ENCODE data around the gene SLC17A8.

SLC17A8 gene

DNA sequence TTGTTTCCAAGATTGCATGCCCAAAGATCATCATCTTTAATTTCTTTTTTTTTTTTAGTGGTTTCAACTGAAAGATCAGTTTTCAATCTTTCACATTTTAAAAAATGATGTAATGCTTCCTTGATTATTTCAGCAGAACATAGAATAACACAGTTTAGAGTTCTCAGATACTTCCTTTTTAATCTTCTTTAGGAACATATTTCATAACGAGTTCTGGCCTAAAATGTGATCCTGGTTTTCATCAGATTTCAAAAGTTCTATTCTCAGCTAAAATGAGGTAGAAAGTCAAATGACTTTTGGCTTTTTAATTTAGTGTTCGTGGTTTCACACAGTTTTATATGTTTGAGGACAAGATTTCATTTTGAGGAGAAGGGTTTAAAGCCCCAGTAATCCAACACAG lies 76.8 kb downstream of the SLC17A8 start:
- peak; percentile 30 for DNase-seq

DNA sequence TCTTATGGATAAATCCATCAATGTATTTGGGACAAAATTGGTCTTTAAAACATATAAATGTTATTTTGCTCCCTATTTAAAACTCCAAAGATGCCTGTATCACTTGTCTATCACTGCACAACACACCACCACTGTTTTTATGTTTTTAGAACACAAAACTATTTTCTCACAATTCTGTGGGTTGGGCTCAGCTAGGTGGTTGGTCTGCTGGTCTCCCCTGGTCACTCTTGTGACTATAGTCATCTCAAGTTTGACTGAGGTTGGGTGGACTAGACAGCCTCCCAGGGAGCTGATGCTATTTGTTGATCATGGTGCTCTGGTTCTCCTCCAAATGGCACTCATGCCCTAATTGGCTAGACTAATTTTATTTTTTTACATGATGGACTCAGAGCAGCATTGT lies 77.3 kb downstream of the SLC17A8 start:
- DNase-seq = no peak

DNA sequence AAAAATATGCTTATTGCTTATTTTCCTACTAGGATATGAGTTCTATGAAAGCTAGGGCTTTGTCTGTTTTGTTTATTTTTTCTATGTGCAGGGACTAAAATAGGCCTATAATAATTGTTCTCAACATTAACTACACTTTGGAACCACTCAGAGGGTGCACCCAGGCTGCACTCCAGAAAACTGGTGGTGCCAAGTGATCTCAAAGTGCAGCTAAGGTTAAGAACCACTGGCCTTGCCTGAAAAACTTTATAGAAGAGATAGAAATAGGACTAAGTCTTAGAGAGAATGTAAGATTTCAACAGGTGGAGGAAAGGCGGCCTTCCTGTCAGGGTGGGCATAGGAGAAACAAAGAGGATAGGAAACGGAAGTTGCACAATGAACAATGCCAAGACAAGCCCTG lies 79.1 kb downstream of the SLC17A8 start:
- peak; percentile 18 for DNase-seq

DNA sequence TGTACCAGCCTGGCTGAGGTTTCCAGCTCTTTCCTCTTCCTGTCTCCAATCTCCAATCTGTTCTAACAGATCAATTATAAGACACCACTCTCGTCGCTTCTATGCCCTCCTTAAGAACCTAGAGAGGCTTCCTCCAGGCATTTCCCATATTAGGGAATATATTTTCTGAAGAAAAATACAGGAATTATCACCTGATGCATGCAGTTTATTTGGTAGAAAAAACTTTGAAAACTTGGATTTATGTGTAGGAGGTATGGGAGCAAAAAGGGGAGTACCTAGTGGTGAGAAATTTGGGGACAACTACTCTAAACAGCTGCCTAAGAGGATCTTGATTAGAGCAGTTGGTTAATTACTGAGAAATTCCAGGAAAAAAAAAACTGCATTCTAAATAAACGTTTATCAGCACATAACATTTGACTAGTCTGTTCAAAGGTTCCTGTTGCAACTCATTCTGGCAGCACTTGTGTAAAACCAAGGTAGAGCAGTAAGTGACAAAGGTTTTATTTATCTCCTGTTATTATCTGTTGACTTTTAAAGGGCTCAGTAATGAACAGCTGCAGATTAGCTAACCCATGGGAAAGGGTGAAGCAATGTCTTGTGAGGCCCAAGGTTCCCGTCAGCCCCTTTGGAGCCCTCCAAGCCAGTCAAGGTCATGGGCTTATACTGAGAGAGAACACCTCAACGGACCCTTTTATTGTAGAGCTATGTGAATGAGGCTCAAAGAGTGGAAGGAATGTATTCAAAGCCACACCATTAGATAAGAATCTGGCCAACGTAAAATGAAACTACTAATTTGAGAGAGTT lies 80.4 kb downstream of the SLC17A8 start:
- peak; percentile 85 for DNase-seq

DNA sequence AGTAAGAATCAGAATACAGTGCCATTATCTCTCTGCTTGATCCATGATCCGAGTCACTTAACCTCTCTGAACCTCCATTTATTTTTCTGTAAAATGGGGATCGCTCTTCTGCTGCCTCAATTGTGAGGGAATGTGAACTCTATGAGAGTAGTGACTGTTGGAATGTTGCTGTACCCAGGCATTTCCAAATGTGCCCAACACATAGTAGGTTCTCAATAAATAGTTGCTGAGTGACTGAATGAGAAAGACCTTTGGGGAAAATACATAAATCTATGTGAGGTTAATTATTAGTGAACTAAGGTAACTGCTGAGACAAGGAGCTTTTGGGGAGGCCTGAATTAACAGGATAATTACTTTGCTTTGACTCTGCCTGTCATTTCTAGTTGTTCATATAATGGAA lies 82.9 kb downstream of the SLC17A8 start:
- no peak for DNase-seq

DNA sequence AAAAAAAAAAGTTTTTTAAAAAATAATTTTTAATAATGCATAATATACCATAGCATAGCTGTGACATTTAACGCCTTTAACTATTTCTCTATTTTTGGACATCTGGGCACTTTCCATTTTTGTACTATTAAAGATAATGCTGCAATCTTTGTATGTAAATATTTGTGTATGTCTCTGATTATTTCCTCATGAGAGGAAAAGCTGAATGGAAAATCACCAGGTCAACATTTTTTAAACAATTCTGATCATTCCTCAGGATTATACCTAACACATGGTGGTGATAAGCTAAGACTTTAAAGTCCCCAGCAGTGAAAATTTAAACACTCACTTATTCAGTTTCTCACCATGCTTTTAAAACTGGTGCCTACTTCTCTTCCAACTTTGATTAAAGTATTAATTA lies 85.5 kb downstream of the SLC17A8 start:
- DNase-seq = no peak

DNA sequence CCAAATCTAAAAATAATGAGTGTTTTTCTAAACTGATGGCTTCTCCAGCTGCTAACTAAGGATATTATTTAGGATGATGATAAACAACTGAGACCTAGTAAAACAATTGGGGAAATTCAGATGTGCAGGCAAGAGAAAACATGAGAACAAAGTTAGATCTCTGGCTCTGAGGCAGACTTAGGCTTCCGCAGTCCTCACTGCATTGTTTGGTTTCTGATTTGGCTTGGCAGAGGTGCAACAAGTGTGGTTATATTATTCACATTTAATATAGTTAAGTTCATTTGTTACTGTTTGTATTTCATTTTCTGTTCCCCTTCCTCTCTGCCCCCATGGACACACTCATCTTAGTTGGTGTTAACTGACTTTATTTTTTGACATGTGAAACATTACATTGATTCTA lies 86.6 kb downstream of the SLC17A8 start:
- DNase-seq = no peak

DNA sequence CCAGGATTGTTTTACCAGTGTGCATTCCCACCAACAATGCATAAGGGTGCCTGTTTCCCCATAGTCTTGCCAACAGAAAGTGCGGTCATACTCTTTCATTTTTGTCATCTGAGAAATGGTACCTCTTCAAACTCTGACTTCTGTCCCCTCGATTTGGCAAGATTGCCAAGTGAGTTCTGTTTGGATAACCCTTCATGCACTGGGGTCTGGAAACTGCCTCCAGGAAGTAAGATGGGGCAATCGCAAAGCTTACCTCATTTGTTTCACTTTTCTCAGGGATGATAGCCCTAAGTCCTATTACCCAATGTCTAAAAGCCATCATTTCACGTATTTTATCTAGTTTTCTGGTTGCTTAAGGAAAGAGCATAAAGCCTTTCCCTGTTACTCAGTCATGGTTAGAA lies 88.2 kb downstream of the SLC17A8 start:
- DNase-seq = peak; percentile 40

DNA sequence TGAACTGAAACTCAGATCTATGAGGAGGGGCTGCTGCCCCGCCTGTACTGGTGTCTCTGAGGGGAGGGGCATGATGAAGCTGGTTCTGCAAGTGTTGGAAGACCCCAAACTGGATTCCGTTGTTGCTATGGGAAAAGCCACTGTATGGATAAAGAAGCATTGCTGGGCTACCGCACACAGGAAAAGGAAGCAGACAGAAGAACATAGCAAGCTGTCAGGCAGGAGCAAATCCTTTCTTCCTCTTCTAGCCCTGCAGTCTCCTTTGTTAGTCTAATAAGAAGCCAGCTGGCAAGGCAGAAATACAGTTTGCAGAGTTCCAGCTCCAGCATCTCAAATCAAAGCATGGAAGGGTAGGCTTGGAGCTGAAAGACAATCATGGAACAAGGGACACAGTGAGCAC lies 90.5 kb downstream of the SLC17A8 start:
- DNase-seq = peak; percentile 40

DNA sequence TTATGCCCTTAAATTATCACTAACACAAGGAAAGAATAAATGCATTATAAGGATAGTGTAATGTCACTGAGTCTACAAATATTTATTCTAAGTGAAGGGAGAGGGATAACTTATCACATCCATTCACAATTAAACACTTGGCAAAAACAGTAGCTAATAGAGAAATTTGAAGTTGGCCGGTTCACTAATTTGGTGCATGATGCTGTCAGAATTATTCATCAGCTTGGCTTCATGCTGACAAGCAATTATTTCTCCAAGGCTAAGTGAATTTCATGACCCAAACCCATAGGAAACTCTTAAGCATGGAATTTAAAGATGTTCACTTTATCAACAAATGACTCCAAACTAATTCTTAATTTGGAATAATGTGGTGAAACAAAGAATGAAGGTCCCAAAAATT lies 91.8 kb downstream of the SLC17A8 start:
- no peak for DNase-seq

DNA sequence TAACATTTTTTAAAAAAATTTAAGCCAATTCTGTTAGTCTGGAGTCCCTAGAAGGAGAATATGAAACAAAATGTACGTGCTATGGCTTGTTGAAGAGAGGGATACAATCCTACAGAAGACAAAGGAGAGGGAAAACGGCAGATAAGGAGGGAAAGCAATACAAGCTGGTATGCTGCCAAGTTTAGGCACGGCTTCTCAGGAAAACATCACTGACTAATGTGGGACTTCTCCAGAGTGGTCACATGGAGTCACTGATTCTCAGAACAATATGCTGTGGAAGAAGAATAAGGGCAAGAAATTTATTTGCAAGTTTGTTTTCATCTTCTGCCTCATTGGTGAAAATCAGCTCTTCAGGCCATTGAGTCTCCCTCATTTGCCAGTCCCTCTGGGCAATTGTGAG lies 93.9 kb downstream of the SLC17A8 start:
- no peak for DNase-seq

DNA sequence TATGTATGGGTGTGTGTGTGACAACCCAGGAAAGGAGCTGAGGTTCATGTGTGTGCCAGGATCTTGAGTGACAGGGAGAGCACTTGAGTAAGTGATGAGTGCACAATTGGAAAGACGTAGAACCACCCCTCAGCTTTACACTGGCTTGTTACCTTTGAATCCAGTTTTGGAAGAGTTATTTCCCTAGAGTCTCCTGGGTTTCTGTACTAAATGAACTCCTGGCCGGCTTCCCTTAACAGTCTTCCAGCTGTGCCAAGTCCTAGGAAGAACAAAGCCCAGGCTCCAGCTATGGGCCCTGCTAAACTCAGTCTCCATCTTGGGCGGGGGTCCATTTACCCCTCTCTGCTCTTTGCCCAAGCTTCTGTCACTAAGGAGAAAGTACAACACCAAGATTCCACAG lies 97.1 kb downstream of the SLC17A8 start:
- no peak for DNase-seq

DNA sequence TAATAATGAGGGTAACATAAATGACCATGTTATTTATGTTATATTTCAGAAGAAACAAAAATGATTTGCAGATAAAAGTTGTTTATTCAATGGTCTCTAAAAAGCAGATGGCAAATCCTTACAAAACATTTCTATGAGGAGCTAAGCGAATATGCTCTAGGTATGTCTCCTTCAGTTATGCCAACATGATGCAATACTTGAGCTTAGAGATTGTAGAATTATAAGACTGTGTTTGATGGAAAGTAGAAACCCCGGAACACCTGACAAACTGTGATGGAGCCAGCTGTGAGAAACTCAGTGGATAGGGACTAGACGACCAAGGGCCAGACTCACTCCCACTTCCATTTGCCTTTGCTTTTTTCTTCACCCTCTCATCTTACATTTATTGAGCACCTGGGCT lies 99.0 kb downstream of the SLC17A8 start:
- no peak for DNase-seq

DNA sequence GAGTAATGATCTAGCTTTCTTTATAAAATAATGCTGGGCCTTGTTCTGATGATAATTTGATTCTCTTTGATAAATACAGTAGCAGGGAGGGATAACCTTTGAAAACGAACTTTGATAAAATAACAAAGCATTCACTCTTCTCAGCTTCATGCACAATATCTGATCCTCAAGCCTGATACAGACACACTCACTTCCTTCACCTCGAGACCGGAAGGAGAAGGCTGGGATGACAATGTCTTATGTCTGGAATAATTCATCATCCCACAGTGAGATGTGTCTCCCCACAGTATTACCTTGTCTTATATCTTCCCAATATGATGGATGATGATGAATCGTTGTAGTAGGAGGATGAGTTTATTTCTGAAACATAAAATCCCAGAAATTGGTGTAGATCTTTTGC lies 101.3 kb downstream of the SLC17A8 start:
- no peak for DNase-seq

DNA sequence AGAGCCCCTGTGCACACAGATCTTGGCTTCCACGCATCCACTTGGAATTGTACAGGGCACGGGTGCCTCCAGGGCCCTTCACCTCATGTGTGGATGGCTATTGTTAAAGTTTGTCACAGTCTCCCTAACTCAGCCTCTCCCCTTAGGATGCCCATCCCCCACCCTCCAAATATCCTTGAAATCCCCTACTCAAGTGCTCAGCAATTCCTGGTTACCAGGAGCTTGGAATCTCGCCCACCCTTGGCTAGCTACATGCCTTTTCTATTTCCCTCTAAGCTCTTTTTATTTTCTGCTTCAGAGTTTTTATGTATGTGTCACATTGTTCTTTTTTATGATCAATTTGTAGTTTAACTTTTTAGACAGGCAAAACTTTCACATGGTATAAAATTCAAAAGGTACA lies 103.8 kb downstream of the SLC17A8 start:
- no peak for DNase-seq

DNA sequence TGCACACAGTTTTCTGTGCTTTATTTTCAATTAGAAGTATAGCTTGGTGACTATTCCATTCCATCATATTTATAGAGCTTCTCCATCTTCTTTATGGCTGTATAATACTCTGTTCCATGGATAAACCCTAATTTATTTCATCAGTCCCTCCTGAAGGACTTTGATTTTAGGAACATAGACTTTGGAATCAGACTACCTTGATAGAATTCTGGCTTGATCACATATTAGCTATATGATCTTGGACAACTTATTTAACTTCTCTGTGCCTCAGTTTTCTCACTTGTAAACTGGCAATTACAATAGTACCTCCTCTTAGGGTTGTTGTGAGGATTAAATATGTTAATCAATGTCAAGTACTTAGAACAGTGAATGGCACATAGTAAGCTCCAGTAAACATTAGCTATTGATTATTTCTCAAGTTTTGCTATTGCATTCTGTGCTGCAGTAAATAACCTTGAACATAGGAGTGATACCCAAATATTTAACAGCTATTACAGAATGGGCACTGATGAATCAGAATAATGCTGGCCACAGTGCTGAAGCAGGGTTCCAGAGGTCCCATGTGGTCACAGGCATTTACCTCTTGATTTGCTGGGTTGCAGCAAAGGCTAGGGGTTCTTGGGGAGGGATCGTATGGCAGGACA lies 104.6 kb downstream of the SLC17A8 start:
- no peak for DNase-seq

DNA sequence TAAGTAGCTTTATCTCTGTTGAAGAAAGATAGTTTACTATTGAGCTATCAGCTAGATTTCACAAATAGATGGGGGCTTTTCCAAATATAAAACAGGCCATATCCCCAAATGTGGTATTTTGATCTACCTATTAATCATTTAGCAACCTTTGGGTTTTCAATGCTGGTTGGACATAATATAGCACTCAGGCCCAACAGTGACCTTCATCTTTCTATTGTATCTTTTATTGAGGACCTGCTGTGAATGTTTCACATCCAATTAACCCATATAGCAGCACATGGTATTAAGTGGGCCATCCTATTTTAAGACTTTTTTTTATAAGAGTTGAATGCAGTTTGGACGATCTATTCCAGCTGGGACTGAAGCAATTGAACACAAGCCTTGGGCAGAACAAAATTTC lies 106.8 kb downstream of the SLC17A8 start:
- no peak for DNase-seq

DNA sequence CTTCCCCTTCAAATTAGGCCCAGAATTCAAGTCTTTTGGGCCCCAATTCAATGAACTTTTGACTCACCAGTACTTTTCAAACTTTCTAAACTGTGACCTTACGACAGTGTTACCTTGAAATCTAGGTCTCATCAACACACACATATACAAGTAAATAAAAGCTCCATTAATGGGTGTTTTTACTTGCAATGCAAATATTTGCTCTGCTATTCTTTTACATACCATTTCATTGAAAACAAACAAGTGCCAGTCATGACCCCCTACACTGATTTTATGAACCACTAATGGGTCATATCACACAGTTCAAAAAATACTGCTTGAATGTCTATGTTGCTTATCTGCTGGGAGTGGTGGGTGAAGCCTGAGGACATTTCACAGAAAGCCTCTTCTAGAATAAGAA lies 107.7 kb downstream of the SLC17A8 start:
- no peak for DNase-seq

DNA sequence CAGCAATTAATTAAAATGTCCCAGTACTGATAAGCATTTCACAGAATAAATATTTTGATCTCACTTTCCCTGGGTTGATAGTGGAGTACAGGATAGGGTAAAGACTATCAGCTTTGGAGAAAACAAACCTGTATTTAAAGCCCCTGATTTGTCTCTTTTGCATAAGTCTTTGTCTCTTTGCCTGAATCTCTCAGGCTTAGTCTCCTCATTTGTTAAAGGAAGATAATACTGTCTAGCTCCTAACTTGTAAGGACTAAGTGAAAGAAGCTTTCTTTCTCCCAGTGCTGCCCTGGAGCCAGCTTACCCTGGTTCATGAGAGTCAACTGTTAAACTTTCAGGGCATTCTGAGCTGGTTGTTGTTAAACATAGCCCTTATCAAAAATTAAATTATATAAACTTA lies 111.3 kb downstream of the SLC17A8 start:
- no peak for DNase-seq

Measured in hematopoietic multipotent progenitor cell treated with erythropoietin and hydrocortisone succinate and interleukin-3 and kit ligand, for 4 days (in vitro differentiated cells).